ENCODE results near the gene ATP5PO. TPM values are rescaled to one million over a fixed set of nuclear protein-coding genes. Genes with fewer than 3 reads are reported as not detected.
A peak's percentile ranks its signal among the peaks of the same experiment; 100 is the strongest.

ATP5PO gene
- total and polyA plus RNA-seq, 2 of the 13 experiments (the other 11 are each of a cell fraction or from before 2014, with no cell fraction given): 256 to 297 TPM

GRCh38 chr21:33951276-33952178 is 35.9 kb upstream of the ATP5PO start:
- Histone ChIP-seq H3K4me1 (ENCODE audit: insufficient read depth, low read length) (peaks cover 29% of the 10 kb centered on the region), H3K36me3 (replicated peaks in 1 of 2; ENCODE audit: control insufficient read depth in 1 of 2, insufficient read depth in 2 of 2, low read length in 2 of 2) (no peaks in the 10 kb centered on the region), H3K4me2 (ENCODE audit: low read depth, low read length) (peak overlapping the region; percentile 10; the same call in 1 of the 2 replicates), H4K20me1 (ENCODE audit: insufficient read depth, low read length) (no peaks in the 10 kb centered on the region), H3K27me3 (ENCODE audit: control insufficient read depth in 1 of 2, insufficient read depth in 2 of 2, low read length in 2 of 2) (no peaks in the 10 kb centered on the region), H3K9ac (ENCODE audit: insufficient read depth, low read depth, low read length) (no peak overlapping the region), H3K79me2 (ENCODE audit: insufficient read depth, low read length) (no peaks in the 10 kb centered on the region), H2AFZ (ENCODE audit: low read length) (no peak overlapping the region), H3K4me3 (replicated peaks in 1 of 3; ENCODE audit: insufficient read depth in 1 of 3, low read depth in 2 of 3, low read length in 3 of 3) (no peak overlapping the region), H3K9me3 (ENCODE audit: low read length) (no peaks in the 10 kb centered on the region), H3K27ac (ENCODE audit: extremely low read length, insufficient read depth, low read length) (no peak overlapping the region)
- ChIA-PET CTCF (ENCODE audit: low intra/inter-chr PET ratio, low total read pairs) (no interaction called here), POLR2A (no interaction called here)
- FAIRE-seq (no peak), DNase-seq (ENCODE audit: low spot score) (no peak), ATAC-seq (no peak)
- WGBS (ENCODE audit: low lambda C conversion rate): 63% methylated on average over 6 of the region's 8 CpGs
- in situ Hi-C loops (cut with HindIII; ENCODE audit: extremely low pct_ligation_motif_present, low pct_unique_long_range_greater_than_20kb): no loop called here
- intact Hi-C loops (cut with micrococcal nuclease; ENCODE audit: unreplicated experiment): no loop called here
- BruUV-seq (replicated peaks): no TSS peak
- TF ChIP-seq ZNF841 (CRISPR knock-in tag; IDR thresholded peaks at IDR 0.05; ENCODE audit: borderline replicate concordance) (no peak), SUZ12 (IDR thresholded peaks at IDR 0.05; ENCODE audit: low read depth, low read length) (no peak), ZNF605 (CRISPR knock-in tag; IDR thresholded peaks at IDR 0.05) (no peak), ZNF101 (CRISPR knock-in tag; IDR thresholded peaks at IDR 0.05; ENCODE audit: borderline replicate concordance, low read depth) (no peak), ZNF878 (CRISPR knock-in tag; IDR thresholded peaks at IDR 0.05) (no peak), ZNF275 (CRISPR knock-in tag; IDR thresholded peaks at IDR 0.05; ENCODE audit: borderline replicate concordance) (no peak), ZSCAN9 (CRISPR knock-in tag; IDR thresholded peaks at IDR 0.05; ENCODE audit: borderline replicate concordance) (no peak), MTF1 (CRISPR knock-in tag; IDR thresholded peaks at IDR 0.05) (no peak), ZNF276 (CRISPR knock-in tag; IDR thresholded peaks at IDR 0.05; ENCODE audit: low read depth) (no peak)
- TF ChIP-seq, protein P1, sequence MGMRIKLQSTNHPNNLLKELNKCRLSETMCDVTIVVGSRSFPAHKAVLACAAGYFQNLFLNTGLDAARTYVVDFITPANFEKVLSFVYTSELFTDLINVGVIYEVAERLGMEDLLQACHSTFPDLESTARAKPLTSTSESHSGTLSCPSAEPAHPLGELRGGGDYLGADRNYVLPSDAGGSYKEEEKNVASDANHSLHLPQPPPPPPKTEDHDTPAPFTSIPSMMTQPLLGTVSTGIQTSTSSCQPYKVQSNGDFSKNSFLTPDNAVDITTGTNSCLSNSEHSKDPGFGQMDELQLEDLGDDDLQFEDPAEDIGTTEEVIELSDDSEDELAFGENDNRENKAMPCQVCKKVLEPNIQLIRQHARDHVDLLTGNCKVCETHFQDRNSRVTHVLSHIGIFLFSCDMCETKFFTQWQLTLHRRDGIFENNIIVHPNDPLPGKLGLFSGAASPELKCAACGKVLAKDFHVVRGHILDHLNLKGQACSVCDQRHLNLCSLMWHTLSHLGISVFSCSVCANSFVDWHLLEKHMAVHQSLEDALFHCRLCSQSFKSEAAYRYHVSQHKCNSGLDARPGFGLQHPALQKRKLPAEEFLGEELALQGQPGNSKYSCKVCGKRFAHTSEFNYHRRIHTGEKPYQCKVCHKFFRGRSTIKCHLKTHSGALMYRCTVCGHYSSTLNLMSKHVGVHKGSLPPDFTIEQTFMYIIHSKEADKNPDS (CRISPR knock-in tag; IDR thresholded peaks at IDR 0.05): no peak
- TF ChIP-seq, protein P2, sequence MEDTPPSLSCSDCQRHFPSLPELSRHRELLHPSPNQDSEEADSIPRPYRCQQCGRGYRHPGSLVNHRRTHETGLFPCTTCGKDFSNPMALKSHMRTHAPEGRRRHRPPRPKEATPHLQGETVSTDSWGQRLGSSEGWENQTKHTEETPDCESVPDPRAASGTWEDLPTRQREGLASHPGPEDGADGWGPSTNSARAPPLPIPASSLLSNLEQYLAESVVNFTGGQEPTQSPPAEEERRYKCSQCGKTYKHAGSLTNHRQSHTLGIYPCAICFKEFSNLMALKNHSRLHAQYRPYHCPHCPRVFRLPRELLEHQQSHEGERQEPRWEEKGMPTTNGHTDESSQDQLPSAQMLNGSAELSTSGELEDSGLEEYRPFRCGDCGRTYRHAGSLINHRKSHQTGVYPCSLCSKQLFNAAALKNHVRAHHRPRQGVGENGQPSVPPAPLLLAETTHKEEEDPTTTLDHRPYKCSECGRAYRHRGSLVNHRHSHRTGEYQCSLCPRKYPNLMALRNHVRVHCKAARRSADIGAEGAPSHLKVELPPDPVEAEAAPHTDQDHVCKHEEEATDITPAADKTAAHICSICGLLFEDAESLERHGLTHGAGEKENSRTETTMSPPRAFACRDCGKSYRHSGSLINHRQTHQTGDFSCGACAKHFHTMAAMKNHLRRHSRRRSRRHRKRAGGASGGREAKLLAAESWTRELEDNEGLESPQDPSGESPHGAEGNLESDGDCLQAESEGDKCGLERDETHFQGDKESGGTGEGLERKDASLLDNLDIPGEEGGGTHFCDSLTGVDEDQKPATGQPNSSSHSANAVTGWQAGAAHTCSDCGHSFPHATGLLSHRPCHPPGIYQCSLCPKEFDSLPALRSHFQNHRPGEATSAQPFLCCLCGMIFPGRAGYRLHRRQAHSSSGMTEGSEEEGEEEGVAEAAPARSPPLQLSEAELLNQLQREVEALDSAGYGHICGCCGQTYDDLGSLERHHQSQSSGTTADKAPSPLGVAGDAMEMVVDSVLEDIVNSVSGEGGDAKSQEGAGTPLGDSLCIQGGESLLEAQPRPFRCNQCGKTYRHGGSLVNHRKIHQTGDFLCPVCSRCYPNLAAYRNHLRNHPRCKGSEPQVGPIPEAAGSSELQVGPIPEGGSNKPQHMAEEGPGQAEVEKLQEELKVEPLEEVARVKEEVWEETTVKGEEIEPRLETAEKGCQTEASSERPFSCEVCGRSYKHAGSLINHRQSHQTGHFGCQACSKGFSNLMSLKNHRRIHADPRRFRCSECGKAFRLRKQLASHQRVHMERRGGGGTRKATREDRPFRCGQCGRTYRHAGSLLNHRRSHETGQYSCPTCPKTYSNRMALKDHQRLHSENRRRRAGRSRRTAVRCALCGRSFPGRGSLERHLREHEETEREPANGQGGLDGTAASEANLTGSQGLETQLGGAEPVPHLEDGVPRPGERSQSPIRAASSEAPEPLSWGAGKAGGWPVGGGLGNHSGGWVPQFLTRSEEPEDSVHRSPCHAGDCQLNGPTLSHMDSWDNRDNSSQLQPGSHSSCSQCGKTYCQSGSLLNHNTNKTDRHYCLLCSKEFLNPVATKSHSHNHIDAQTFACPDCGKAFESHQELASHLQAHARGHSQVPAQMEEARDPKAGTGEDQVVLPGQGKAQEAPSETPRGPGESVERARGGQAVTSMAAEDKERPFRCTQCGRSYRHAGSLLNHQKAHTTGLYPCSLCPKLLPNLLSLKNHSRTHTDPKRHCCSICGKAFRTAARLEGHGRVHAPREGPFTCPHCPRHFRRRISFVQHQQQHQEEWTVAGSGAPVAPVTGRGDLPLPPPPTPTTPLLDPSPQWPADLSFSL (CRISPR knock-in tag; IDR thresholded peaks at IDR 0.05): no peak
